ENCODE measurements around the gene SSH3. TPM values are rescaled to one million over a fixed set of nuclear protein-coding genes. Genes with fewer than 3 reads are reported as not detected.

Gene SSH3
- total RNA-seq, 1 experiment from 2014 or later: 10.9 TPM

DNA sequence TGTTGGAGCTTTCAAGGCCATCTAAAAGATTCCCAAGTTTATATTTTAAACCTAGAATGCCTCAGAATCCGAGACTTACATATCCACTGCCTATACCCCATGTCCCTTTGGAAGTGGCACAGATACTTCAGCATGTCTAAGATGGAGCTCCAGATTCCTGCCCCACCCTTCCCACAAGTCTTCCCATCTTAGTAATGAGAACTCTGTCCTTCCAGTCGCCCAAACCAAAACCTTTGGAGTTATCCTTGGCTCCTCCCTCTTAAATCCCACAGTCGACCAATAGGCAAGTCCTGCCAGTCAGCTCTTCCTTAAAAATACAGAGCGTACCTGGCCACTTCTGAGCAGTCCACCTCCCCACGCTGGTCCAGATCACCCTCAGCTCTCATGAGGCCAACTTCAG, 45.7 kb downstream of the SSH3 start:
- DNase-seq (ENCODE audit: low read depth): no peak

GRCh38 chr11:67349457-67349856, 46.1 kb downstream of the SSH3 start:
- DNase-seq (ENCODE audit: low read depth): no peak

GRCh38 chr11:67349928-67350465, 46.7 kb downstream of the SSH3 start:
- no peak for DNase-seq (ENCODE audit: low read depth)

DNA sequence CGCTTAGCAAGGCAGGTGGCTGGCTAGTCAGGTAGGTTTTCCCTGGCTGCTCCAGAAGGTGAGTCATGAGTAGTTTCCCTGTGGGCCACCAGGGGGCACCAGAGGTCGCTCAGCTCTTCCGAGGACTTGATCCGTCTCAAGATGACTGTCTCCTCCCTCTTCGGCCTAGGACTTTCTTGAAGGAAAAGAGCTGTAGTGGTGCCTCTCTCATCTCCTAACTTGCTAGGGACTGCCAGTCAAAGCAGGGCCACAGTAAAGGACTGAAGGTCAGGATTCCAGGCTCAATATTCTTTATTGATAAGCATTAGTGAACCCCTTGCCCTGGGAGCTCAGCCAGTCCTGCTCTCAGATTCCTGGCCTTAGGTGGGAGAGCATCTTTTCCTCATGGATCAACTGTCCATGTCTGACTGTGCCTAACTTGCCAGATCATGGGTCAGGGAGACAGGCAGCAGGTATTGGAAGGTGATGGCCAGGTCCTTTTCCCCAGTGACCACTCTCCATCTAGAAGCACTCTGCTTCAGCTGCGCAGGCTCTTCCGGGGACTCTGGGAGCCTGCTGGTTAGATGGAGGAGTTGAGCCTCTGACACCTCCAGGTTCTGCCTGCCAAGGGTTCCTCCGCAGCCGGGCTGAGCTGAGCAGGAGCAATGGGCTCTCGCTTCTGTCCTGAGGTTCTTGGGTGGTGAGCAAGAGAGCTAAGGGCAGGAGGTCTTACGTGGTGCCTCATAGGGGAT, 48.1 kb downstream of the SSH3 start:
- peak; percentile 69 for DNase-seq (ENCODE audit: low read depth)

DNA sequence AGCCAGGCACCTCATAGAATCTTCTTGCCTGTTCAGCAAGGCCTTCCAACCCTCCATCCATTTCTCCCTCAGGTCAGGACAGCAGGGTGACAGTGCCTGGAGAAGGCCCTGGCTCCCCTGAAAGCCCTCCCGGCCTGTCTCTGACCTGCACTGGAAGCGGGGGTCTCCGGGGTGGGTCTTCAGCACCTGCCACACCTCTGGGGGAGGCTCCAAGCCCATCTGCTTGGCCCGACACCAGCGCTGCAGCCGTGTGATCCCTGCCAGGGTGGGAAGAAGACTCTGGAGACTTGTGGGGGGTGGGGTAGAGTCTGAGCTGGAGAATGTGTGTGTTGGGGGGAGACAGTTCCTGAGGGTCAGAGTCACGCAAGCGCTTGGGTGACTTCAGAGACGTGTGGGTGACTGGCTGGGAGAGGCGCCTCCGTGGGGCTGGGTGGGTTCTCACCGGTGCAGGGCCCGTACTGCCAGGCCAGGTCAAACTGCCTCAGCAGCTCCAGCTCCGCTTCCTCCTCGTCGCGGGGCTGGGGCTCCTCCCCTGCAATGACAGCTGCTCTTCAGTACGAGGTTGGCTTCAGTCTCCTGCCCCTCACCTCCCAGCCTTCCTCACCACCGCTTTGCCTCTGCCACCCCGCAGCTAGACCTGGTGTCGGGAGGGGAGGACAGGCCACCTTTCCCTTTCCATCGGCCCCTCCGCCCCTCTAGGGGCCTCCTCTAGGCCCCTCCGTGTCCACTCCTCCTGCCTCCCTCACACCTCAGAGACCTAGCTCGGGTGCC, 49.4 kb downstream of the SSH3 start:
- DNase-seq (ENCODE audit: low read depth): peak; percentile 54

DNA sequence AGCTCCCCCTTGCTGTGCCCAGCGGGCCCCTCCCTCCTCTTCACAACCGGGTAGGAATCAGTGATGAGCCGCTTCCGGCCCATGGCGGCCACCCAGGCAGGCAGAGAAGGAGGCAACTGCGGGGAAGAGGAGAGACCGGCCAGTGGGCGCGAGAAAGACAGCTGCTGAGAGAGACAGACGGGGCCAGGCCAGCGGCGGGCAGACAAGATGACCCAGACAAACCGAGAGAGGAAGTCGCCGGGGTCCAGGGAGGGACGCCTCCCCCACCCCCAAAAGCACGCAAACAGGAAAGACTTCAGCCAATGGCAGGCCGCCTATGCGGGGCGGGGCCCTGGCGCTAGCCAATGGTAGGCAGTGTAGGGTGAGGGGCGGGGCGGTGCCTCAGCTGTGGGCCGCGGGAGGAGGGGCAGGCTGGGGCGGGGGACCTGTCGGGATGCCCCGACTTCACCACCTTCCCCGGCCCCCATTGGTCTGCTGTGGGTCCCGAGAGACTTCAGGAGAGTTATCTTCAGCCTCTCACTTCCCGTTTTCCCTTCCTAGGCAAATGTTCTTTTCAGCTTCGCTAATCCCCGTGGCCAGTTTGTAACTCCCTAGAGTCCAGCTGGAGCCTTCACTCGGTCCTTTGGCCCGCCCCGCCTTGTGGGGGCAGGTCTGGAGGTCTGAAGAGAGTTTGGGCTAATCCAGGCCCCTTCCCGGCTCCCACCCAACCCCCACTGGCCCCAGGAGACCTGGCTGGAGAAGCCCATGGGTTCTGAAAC, 50.2 kb downstream of the SSH3 start, which contains the start of gene POLD4:
Gene POLD4, minus strand, starts transcription at position 230 of the 758 bp plus-strand sequence. Its CDS starts 147 bp downstream, at position 83.
- DNase-seq (ENCODE audit: low read depth): peak; percentile 95

DNA sequence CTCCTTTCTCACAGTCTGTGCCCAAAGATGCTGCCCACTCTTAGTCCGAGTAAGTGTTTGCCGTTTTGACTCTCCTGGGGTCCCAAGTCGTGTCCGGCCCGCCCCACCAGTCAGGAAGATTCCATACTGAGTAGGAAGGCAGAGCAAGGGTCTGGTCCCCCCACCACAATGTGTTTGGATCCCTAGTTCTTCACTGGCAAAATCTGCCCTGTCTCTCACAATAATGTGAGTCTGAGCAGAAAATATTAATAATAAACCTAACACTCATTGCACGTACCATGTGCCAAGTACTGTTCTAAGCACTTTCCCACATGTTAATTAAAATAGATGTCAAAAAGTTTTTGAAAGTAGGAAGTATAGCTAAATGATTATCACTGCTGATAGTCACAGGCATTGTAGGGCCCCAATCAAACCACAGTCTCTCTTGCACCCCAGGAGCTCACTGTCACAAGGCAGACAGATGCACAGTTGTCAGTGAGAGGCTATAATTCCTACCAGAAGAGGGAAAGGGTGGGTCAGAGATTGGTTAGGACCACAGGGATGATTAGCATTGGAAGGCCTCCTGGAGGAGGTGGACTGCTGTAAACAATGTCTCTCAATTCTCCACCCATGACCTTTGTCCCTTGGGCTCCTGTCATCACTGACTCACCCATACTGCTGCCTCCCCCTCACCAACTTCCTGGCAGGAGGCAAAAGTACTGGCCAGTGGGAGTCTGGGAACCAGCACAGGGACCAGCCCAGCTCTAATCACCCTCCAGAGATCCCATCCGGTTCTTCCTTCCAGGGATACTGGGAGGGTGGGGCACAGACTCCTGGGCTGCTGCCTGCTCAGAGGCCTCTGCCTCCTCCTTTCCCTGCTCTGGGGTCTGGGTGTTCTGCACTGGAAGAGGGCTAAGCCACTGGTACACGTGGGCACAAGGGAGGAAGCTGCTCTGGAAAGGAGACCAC, 51.0 kb downstream of the SSH3 start:
- peak; percentile 96 for DNase-seq (ENCODE audit: low read depth)

DNA sequence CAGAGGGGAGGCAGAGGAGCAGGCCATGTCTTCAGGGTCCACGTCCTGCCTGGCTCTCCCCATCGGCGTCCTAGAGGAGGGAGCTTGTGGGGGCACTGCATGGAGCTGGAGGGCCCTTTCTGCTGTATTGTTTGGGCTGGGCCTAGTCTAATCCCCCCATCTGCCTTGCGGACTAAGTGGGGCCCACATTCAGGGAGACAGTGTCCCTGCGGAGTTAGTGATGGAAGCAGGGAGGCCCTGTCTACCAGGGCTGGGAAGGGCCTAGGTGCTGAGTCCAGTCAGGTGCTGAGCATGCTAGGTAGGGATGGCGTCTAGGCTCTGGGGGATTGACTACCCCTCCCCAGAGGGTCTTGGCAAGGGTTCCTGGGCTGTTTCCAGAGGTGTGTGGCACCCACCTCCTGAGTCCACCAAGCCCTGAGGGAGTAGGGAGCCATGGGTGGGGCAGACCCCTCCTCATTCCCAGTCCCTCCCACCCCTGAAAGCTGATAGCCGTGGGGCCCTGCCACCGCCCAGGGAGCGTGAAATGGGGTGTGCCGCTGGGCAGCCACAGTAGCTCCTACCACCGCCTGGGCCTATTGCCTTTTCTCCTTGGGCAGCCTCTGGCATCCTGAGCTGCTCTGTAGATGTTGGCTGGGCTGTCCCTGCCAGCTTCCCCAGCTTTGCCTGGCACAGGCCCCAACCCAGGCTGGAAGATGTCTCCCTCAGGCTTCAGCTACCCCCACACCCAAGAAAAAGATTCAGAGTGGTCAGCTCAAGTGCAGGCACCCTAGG, 51.9 kb downstream of the SSH3 start:
- no peak for DNase-seq (ENCODE audit: low read depth)

DNA sequence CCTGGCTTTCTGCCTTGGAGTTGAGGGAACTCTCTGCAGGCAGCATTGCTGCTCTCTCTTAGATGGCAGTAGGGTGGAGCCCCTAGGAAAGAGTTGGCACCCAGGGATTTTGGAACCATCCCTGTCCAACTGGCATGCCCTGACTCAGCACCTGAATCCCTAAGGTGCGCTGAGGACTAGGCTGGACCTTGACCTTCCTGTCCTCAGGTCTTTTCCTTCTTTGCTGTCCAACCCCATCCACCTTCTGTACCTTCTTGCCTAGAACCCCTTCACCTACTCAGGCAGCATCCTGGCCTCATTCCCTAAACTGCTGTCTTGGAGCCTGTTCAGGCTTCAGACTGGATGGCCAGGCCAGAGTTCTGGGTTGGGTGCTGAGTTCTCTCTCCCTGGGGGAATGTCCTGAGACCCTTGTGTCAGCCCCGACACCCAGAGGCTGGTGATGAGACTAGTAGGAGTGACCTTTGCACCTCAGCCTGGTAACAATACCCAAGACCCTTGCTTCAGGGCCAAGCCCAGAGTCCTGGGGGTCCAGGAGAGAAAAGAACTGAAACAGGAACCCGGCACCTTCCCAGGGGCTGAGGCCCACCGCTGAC, 52.6 kb downstream of the SSH3 start:
- no peak for DNase-seq (ENCODE audit: low read depth)

DNA sequence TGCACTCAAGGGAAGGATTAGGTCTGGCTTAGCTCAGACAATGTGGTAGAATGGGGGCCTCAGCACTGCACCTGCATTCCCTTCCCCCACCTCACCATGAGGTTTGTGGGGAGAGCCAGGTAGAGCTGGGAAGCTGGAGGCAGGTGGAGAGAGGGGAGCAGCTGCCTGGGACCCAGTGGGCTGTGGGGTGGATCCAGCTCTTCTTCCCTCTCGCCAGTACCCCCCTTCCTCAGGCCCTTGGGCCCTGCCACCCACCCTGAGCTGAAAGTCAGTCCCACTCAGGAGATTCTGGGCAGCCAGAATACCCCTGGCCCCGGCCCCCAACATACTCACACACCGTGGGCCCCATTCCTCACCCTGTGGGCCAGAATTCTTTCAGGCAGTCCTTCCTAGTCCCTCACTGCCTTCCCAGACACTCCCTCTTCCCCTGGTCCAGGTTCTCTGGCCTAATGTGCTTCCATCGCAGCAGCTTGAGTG, 53.1 kb downstream of the SSH3 start:
- no peak for DNase-seq (ENCODE audit: low read depth)

- peak; percentile 77 for DNase-seq (ENCODE audit: low read depth)
Measured at GRCh38 chr11:67356864-67357561, 53.7 kb downstream of the SSH3 start.

GRCh38 chr11:67357831-67358670, 54.7 kb downstream of the SSH3 start:
- peak; percentile 77 for DNase-seq (ENCODE audit: low read depth)

Other genes with a start within 250 kb of the SSH3 start
- 3.1 and 3.9 TPM in 2 replicates for gene RHOD, start 246.7 kb upstream of the SSH3 start, total RNA-seq (2014; rRNA removed; shearing (Covaris generic))
- 20.4 and 21.7 TPM in 2 replicates for gene KDM2A, start 184.3 kb upstream of the SSH3 start, total RNA-seq (2014; rRNA removed; shearing (Covaris generic))
- 22.0 and 32.9 TPM in 2 replicates for gene GRK2, start 37.1 kb upstream of the SSH3 start, total RNA-seq (2014; rRNA removed; shearing (Covaris generic))
- gene ANKRD13D, start 14.2 kb upstream of the SSH3 start, total RNA-seq (2014; rRNA removed; shearing (Covaris generic)): 17.6 and 28.5 TPM in 2 replicates
- 68.0 and 85.3 TPM in 2 replicates for gene POLD4, start 50.0 kb downstream of the SSH3 start, total RNA-seq (2014; rRNA removed; shearing (Covaris generic))
- 4.8 and 5.4 TPM in 2 replicates for gene CLCF1, start 70.1 kb downstream of the SSH3 start, total RNA-seq (2014; rRNA removed; shearing (Covaris generic))
- gene RAD9A, start 88.5 kb downstream of the SSH3 start, total RNA-seq (2014; rRNA removed; shearing (Covaris generic)): 8.5 and 13.8 TPM in 2 replicates
- 300 and 345 TPM in 2 replicates for gene PPP1CA, start 98.3 kb downstream of the SSH3 start, total RNA-seq (2014; rRNA removed; shearing (Covaris generic))
- not detected in 2 replicates for gene TBC1D10C, start 100.6 kb downstream of the SSH3 start, total RNA-seq (2014; rRNA removed; shearing (Covaris generic))
- gene CARNS1, start 112.1 kb downstream of the SSH3 start, total RNA-seq (2014; rRNA removed; shearing (Covaris generic)): not detected in 2 replicates
- 46.5 and 48.2 TPM in 2 replicates for gene RPS6KB2, start 125.0 kb downstream of the SSH3 start, total RNA-seq (2014; rRNA removed; shearing (Covaris generic))
- 0.39 TPM in 1 of 2 replicates, not detected in the other for gene PTPRCAP, start 134.2 kb downstream of the SSH3 start, total RNA-seq (2014; rRNA removed; shearing (Covaris generic))
- 88.6 and 104 TPM in 2 replicates for gene CORO1B, start 139.9 kb downstream of the SSH3 start, total RNA-seq (2014; rRNA removed; shearing (Covaris generic))
- gene GPR152, start 149.2 kb downstream of the SSH3 start, total RNA-seq (2014; rRNA removed; shearing (Covaris generic)): not detected in 2 replicates
- gene CABP4, start 151.8 kb downstream of the SSH3 start, total RNA-seq (2014; rRNA removed; shearing (Covaris generic)): not detected in 2 replicates
- 25.6 and 28.0 TPM in 2 replicates for gene TMEM134, start 165.7 kb downstream of the SSH3 start, total RNA-seq (2014; rRNA removed; shearing (Covaris generic))
- 106 and 114 TPM in 2 replicates for gene AIP, start 179.5 kb downstream of the SSH3 start, total RNA-seq (2014; rRNA removed; shearing (Covaris generic))
- 16.2 and 44.0 TPM in 2 replicates for gene PITPNM1, start 201.8 kb downstream of the SSH3 start, total RNA-seq (2014; rRNA removed; shearing (Covaris generic))
- gene CDK2AP2, start 204.6 kb downstream of the SSH3 start, total RNA-seq (2014; rRNA removed; shearing (Covaris generic)): 71.7 and 84.9 TPM in 2 replicates
- gene CABP2, start 219.9 kb downstream of the SSH3 start, total RNA-seq (2014; rRNA removed; shearing (Covaris generic)): not detected in 2 replicates

All from RPMI7951 (cell line).